ENCODE data around the gene LHCGR.

LHCGR gene

DNA sequence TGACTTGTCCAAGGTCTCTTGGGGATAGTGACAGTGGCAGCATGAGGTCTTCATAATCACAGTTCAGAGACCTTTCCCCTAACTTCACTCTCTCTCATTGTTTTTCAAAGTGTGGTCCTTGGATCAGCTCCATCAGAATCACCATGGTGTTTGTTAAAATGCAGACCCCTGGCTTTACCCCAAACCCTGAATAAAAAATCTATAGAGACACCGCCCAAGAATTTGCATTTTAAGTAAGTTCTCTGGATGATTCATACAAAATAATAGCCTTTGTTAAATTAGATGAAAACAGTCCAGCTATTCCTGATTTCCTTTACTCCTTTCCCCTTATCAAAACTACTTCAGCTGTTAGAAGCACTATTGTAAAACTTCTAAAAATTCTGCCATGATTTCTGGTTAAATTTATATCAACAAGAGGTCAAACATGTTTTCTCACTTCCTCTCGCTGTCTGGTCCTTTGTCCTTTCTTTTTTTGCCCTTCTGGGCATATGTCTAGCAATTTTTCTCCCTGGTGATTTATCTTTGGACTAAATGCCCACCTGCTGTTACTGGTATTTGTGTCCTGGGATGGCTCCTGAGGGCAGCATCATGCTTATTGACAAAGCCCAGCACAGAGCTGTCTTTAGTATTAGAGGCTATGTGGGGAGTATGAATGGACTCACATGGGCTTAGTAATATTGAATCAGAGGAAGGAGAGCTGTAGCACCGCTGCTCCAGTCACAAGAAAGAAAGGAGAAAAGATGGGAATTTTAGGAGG is 63.4 kb downstream of the LHCGR start:
- Histone ChIP-seq H3K4me1 (ENCODE audit: control insufficient read depth in 2 of 2, insufficient read depth in 1 of 2, low read depth in 1 of 2, low read length in 2 of 2) (peaks cover 4 to 7% of the 10 kb centered on the region in 2 donors), H2BK5ac (ENCODE audit: low read length) (no peak overlapping the region), H3K27ac (replicated peaks; ENCODE audit: low read length) (no peak overlapping the region), H3K14ac (ENCODE audit: low read length) (no peak overlapping the region), H3K79me1 (ENCODE audit: low read depth, low read length) (no peaks in the 10 kb centered on the region), H2BK15ac (ENCODE audit: low read length) (no peak overlapping the region), H3K9ac (ENCODE audit: low read depth, low read length, poor library complexity) (no peak overlapping the region), H3K23ac (ENCODE audit: low read depth, low read length, poor library complexity) (no peak overlapping the region), H3K4ac (ENCODE audit: low read length) (no peak overlapping the region), H4K91ac (ENCODE audit: low read depth, low read length, poor library complexity) (no peak overlapping the region), H3K4me2 (ENCODE audit: insufficient read depth, low read length, poor library complexity, severe bottlenecking) (no peak overlapping the region), H3K27me3 (ENCODE audit: control insufficient read depth in 3 of 3, insufficient read depth in 3 of 3, low read depth in 1 of 3, low read length in 3 of 3) (no peaks in the 10 kb centered on the region), H2AK5ac (ENCODE audit: low read depth, low read length) (no peak overlapping the region), H2AFZ (ENCODE audit: low read length) (no peak overlapping the region), H2BK120ac (ENCODE audit: low read depth, low read length) (no peak overlapping the region), H2BK12ac (ENCODE audit: low read length) (no peak overlapping the region), H3K4me3 (ENCODE audit: low read length in 2 of 2) (no peak overlapping the region), H3K18ac (ENCODE audit: low read length) (no peak overlapping the region), H3K36me3 (replicated peaks in 1 of 2; ENCODE audit: control insufficient read depth in 2 of 2, insufficient read depth in 2 of 2, low read length in 2 of 2) (no peaks in the 10 kb centered on the region), H4K8ac (ENCODE audit: low read depth, low read length) (no peak overlapping the region), H3K9me3 (replicated peaks in 1 of 2; ENCODE audit: control insufficient read depth in 2 of 2, insufficient read depth in 1 of 2, low read depth in 1 of 2, low read length in 2 of 2) (no peaks in the 10 kb centered on the region)
- no peak for DNase-seq (ENCODE audit: low spot score)
- no CpG with 5 or more reads among the region's 3 CpGs for WGBS, 2 donors (ENCODE audit: extremely low coverage in 2 of 2, insufficient read length in 2 of 2, insufficient replicate concordance in 1 of 2)

DNA sequence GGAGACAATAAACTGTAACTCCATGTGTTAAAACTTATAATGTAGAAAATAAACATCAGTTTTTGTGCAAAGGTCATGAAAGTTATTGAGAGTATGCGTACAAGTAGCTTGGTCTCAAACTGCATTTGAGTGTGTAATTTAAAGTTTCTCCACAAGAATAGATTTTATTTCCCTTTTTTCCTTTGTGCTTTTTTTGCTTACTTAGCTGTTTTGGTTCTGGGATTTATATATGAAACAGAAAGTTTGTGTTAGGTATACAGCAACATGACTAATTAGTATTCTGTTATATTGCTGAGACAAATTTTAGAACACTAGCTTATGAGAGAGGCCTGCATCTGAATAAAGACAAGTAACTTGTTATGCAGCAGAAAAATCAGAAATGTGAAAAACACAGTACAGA is 70.4 kb downstream of the LHCGR start:
- no peak overlapping the region for H2BK15ac ChIP-seq (ENCODE audit: low read length)
- no peak overlapping the region for H3K27ac ChIP-seq (replicated peaks; ENCODE audit: low read length)
- H2AK5ac ChIP-seq (ENCODE audit: low read depth, low read length), result no peak overlapping the region
- no peak overlapping the region for H3K18ac ChIP-seq (ENCODE audit: low read length)
- H3K4me3 ChIP-seq (ENCODE audit: low read length in 2 of 2), result no peak overlapping the region
- H3K79me1 ChIP-seq (ENCODE audit: low read depth, low read length), result no peaks in the 10 kb centered on the region
- H2BK5ac ChIP-seq (ENCODE audit: low read length), result no peak overlapping the region
- no peak overlapping the region for H2BK120ac ChIP-seq (ENCODE audit: low read depth, low read length)
- no peaks in the 10 kb centered on the region for H3K27me3 ChIP-seq (ENCODE audit: control insufficient read depth in 3 of 3, insufficient read depth in 3 of 3, low read depth in 1 of 3, low read length in 3 of 3)
- H4K91ac ChIP-seq (ENCODE audit: low read depth, low read length, poor library complexity), result no peak overlapping the region
- H3K4ac ChIP-seq (ENCODE audit: low read length), result no peak overlapping the region
- no peak overlapping the region for H3K4me2 ChIP-seq (ENCODE audit: insufficient read depth, low read length, poor library complexity, severe bottlenecking)
- no peak for DNase-seq (ENCODE audit: low spot score)
- H2AFZ ChIP-seq (ENCODE audit: low read length), result no peak overlapping the region
- no peaks in the 10 kb centered on the region for H3K36me3 ChIP-seq (replicated peaks in 1 of 2; ENCODE audit: control insufficient read depth in 2 of 2, insufficient read depth in 2 of 2, low read length in 2 of 2)
- WGBS, 2 donors (ENCODE audit: extremely low coverage in 2 of 2, insufficient read length in 2 of 2, insufficient replicate concordance in 1 of 2), result no CpG with 5 or more reads among the region's 1 CpG
- H3K9me3 ChIP-seq (replicated peaks in 1 of 2; ENCODE audit: control insufficient read depth in 2 of 2, insufficient read depth in 1 of 2, low read depth in 1 of 2, low read length in 2 of 2), result no peaks in the 10 kb centered on the region
- no peak overlapping the region for H3K23ac ChIP-seq (ENCODE audit: low read depth, low read length, poor library complexity)
- no peak overlapping the region for H2BK12ac ChIP-seq (ENCODE audit: low read length)
- H4K8ac ChIP-seq (ENCODE audit: low read depth, low read length), result no peak overlapping the region
- H3K9ac ChIP-seq (ENCODE audit: low read depth, low read length, poor library complexity), result no peak overlapping the region
- H3K14ac ChIP-seq (ENCODE audit: low read length), result no peak overlapping the region
- no peaks in the 10 kb centered on the region for H3K4me1 ChIP-seq (ENCODE audit: control insufficient read depth in 2 of 2, insufficient read depth in 1 of 2, low read depth in 1 of 2, low read length in 2 of 2)

DNA sequence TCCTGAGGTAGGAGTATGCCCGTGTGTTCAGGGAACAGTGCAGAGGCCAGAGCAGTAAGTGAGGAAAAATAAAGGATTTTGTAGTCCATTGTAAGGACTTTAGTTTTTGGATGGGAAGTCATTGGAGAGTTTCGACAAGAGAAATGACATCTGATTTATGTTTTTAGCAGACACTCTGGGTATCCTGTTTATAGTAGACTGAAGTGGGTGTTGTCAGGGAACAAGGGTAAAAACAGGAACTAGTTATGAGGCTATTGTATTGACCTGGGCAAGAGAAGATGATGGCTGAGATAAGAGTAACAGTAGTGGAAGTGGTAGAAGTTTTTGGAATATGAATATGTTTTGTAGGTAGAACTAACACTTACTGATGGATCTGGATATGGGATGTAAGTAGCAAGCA is 78.1 kb downstream of the LHCGR start:
- Histone ChIP-seq H4K8ac (ENCODE audit: low read depth, low read length) (no peak overlapping the region), H3K4me3 (ENCODE audit: low read length in 2 of 2) (no peak overlapping the region), H3K4ac (ENCODE audit: low read length) (no peak overlapping the region), H2BK12ac (ENCODE audit: low read length) (no peak overlapping the region), H3K18ac (ENCODE audit: low read length) (no peak overlapping the region), H3K9ac (ENCODE audit: low read depth, low read length, poor library complexity) (no peak overlapping the region), H3K4me1 (ENCODE audit: control insufficient read depth in 2 of 2, insufficient read depth in 1 of 2, low read depth in 1 of 2, low read length in 2 of 2) (peaks cover 2 to 8% of the 10 kb centered on the region in 2 donors), H3K4me2 (ENCODE audit: insufficient read depth, low read length, poor library complexity, severe bottlenecking) (no peak overlapping the region), H3K27ac (replicated peaks; ENCODE audit: low read length) (no peak overlapping the region), H2BK5ac (ENCODE audit: low read length) (no peak overlapping the region), H3K36me3 (replicated peaks in 1 of 2; ENCODE audit: control insufficient read depth in 2 of 2, insufficient read depth in 2 of 2, low read length in 2 of 2) (no peaks in the 10 kb centered on the region), H2AK5ac (ENCODE audit: low read depth, low read length) (no peak overlapping the region), H2BK15ac (ENCODE audit: low read length) (no peak overlapping the region), H2BK120ac (ENCODE audit: low read depth, low read length) (no peak overlapping the region), H2AFZ (ENCODE audit: low read length) (no peak overlapping the region), H3K14ac (ENCODE audit: low read length) (no peak overlapping the region), H3K27me3 (ENCODE audit: control insufficient read depth in 3 of 3, insufficient read depth in 3 of 3, low read depth in 1 of 3, low read length in 3 of 3) (no peaks in the 10 kb centered on the region), H3K23ac (ENCODE audit: low read depth, low read length, poor library complexity) (no peak overlapping the region), H4K91ac (ENCODE audit: low read depth, low read length, poor library complexity) (no peak overlapping the region), H3K9me3 (replicated peaks in 1 of 2; ENCODE audit: control insufficient read depth in 2 of 2, insufficient read depth in 1 of 2, low read depth in 1 of 2, low read length in 2 of 2) (no peaks in the 10 kb centered on the region), H3K79me1 (ENCODE audit: low read depth, low read length) (no peaks in the 10 kb centered on the region)
- no CpG with 5 or more reads among the region's 2 CpGs for WGBS, 2 donors (ENCODE audit: extremely low coverage in 2 of 2, insufficient read length in 2 of 2, insufficient replicate concordance in 1 of 2)
- DNase-seq (ENCODE audit: low spot score), result no peak

DNA sequence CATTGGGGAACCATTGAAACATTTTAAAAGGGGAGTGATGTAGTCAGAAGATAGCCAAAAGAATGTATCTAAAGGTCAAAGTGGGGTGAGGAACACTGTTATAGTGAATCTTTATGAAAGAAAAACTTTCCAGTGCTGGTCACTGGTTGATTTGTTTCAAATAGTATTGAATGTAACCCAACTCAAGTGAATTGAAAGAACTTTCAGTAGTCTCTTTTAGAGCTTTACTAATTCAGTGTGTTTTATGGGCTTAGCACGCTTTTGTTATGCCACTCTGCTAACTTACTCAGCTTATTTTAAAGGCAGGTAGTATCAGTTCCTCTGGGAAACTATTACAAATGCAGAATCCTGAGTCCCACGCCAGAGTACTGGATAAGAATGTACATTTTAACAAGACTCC is 80.6 kb downstream of the LHCGR start:
- DNase-seq (ENCODE audit: low spot score), result no peak
- H2BK15ac ChIP-seq (ENCODE audit: low read length), result no peak overlapping the region
- H3K14ac ChIP-seq (ENCODE audit: low read length), result no peak overlapping the region
- no peak overlapping the region for H3K23ac ChIP-seq (ENCODE audit: low read depth, low read length, poor library complexity)
- no peak overlapping the region for H3K4me2 ChIP-seq (ENCODE audit: insufficient read depth, low read length, poor library complexity, severe bottlenecking)
- H3K9me3 ChIP-seq (replicated peaks in 1 of 2; ENCODE audit: control insufficient read depth in 2 of 2, insufficient read depth in 1 of 2, low read depth in 1 of 2, low read length in 2 of 2), result no peaks in the 10 kb centered on the region
- no peak overlapping the region for H2BK12ac ChIP-seq (ENCODE audit: low read length)
- H4K8ac ChIP-seq (ENCODE audit: low read depth, low read length), result no peak overlapping the region
- H3K9ac ChIP-seq (ENCODE audit: low read depth, low read length, poor library complexity), result no peak overlapping the region
- H3K4me1 ChIP-seq (ENCODE audit: control insufficient read depth in 2 of 2, insufficient read depth in 1 of 2, low read depth in 1 of 2, low read length in 2 of 2), result peaks cover 2 to 8% of the 10 kb centered on the region in 2 donors
- H4K91ac ChIP-seq (ENCODE audit: low read depth, low read length, poor library complexity), result no peak overlapping the region
- no peak overlapping the region for H2BK5ac ChIP-seq (ENCODE audit: low read length)
- no peak overlapping the region for H2AFZ ChIP-seq (ENCODE audit: low read length)
- no peak overlapping the region for H3K4ac ChIP-seq (ENCODE audit: low read length)
- no peak overlapping the region for H3K18ac ChIP-seq (ENCODE audit: low read length)
- no peaks in the 10 kb centered on the region for H3K79me1 ChIP-seq (ENCODE audit: low read depth, low read length)
- no peak overlapping the region for H2AK5ac ChIP-seq (ENCODE audit: low read depth, low read length)
- no peaks in the 10 kb centered on the region for H3K36me3 ChIP-seq (replicated peaks in 1 of 2; ENCODE audit: control insufficient read depth in 2 of 2, insufficient read depth in 2 of 2, low read length in 2 of 2)
- H2BK120ac ChIP-seq (ENCODE audit: low read depth, low read length), result no peak overlapping the region
- H3K4me3 ChIP-seq (ENCODE audit: low read length in 2 of 2), result no peak overlapping the region
- no CpG with 5 or more reads among the region's 2 CpGs for WGBS, 2 donors (ENCODE audit: extremely low coverage in 2 of 2, insufficient read length in 2 of 2, insufficient replicate concordance in 1 of 2)
- no peaks in the 10 kb centered on the region for H3K27me3 ChIP-seq (ENCODE audit: control insufficient read depth in 3 of 3, insufficient read depth in 3 of 3, low read depth in 1 of 3, low read length in 3 of 3)
- H3K27ac ChIP-seq (replicated peaks; ENCODE audit: low read length), result no peak overlapping the region
